Stimulated activated CD4-positive, alpha-beta T cell treated with anti-CD3 and anti-CD28 coated beads, Interleukin-4, amount 100 ng/mL, for 4 hours (primary cell): ENCODE measurements around the gene ZNF862.
"Not testable (repeated sequence)": the region's sequence is repeated elsewhere in the genome, so short reads cannot be mapped to it uniquely, and the experiment has no call there.

Experiments used
- DNase-seq, 2 experiments: peaks; one replicate each; pipeline ENCODE4 v3.0.0-alpha.2; 2020

Gene ZNF862

DNA sequence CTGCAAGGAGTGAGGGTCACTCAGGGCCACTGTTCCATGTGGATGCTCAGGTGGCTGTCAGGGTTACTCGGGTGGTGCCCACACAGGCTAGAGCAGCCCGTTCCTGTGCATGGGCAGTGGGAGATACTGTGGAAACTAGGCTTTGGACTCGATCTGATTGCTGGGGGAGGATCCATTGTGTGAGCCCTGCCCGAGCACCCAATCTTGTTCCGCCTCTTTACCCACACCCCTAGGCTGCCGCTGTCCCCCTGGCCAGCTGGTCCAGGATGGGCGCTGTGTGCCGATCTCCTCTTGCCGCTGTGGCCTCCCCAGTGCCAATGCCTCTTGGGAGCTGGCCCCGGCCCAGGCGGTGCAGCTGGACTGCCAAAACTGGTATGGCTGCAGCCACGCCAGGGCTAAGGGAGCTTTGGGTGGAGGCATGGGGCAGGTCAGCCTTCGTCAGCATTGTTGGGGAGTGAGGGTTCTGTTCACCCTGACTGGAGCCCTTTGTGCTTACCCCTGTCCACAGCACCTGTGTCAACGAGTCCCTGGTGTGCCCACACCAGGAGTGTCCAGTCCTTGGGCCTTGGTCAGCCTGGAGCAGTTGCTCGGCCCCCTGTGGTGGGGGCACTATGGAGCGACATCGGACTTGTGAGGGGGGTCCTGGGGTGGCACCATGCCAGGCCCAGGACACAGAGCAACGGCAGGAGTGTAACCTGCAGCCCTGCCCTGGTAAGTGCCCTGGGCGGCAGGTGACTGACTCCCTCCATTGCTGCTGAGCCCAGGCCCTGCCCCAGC, 12.4 kb upstream of the ZNF862 start:
- no peak for DNase-seq

DNA sequence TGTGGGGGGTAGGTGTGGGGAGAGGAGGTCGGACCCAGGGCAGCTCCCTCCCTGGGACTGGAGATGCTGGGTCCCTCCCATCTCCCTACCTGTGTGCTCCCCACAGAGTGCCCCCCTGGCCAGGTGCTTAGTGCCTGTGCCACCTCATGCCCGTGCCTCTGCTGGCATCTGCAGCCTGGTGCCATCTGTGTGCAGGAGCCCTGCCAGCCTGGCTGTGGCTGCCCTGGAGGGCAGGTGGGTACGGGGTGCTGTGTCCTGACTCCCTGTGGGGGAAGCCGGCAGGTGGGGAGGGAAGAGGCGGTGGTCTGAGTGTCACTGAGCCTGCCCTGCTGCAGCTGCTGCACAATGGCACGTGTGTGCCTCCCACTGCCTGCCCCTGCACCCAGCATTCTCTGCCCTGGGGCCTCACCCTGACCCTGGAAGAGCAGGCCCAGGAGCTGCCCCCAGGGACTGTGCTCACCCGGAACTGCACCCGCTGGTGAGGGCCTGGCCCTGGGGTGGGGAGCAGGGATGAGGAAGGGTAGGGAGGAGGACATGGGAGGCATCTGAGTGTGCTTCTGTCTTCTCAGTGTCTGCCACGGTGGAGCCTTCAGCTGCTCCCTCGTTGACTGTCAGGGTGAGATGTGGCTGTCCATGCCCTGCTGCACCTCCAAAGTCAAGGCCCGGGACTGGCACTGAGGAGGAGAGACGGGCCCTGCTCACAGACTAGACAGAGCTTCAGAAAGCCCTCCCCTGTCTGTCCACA, 11.7 kb upstream of the ZNF862 start:
- no peak for DNase-seq

DNA sequence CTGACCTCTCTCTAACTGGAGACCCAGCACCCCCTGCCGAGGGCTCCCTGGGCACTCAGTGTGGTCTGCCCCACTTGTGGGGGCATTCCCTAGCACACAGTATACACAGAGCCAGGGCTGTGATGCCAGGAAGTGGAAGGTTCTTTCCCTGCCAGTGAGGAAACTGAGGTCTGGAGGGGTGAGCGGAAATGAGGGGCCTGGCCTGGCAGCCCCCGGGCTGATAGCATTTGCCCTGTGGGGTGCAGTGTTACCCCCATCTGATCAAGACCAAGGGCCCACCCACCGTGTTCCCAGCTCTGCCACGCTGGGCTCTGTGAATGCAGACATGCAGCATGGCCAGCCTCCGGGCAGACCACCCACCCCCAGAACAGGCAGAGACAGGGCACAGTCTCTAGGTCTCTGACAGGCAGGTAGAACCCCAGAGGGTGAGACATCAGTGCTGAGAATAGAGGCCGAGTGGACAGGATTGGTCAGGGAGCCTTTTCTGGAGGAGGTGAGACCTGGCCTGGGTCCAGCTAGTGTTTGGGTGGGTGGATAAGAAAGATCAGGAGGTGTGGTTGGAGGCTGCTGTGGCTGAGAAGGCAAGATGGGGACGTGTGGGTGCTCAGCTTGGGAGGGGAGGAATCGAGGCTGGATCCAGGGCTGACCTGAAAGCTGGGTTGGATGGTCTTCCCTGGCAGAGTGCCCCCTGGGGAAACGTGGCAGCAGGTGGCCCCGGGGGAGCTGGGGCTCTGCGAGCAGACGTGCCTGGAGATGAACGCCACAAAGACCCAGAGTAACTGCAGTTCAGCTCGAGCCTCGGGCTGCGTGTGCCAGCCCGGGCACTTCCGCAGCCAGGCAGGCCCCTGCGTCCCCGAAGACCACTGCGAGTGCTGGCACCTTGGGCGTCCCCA, 10.8 kb upstream of the ZNF862 start:
- no peak for DNase-seq

GRCh38 chr7:149828357-149829309, 9.5 kb upstream of the ZNF862 start:
- no peak for DNase-seq

DNA sequence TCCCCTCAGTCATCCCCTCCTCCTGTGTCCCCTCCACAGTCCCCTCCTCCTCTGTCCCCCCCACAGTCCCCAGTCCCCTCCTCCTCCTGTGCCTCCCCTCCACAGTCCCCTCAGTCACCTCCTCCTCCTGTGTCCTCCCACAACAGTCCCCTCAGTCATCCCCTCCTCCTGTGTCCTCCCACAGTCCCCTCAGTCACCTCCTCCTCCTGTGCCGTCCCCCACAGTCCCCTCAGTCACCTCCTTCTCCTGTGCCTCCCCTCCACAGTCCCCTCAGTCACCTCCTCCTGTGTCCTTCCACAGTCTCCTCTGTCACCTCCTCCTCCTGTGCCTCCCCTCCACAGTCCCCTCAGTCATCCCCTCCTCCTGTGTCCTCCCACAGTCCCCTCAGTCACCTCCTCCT, 7.6 kb upstream of the ZNF862 start:
- not testable (repeated sequence) for DNase-seq

DNA sequence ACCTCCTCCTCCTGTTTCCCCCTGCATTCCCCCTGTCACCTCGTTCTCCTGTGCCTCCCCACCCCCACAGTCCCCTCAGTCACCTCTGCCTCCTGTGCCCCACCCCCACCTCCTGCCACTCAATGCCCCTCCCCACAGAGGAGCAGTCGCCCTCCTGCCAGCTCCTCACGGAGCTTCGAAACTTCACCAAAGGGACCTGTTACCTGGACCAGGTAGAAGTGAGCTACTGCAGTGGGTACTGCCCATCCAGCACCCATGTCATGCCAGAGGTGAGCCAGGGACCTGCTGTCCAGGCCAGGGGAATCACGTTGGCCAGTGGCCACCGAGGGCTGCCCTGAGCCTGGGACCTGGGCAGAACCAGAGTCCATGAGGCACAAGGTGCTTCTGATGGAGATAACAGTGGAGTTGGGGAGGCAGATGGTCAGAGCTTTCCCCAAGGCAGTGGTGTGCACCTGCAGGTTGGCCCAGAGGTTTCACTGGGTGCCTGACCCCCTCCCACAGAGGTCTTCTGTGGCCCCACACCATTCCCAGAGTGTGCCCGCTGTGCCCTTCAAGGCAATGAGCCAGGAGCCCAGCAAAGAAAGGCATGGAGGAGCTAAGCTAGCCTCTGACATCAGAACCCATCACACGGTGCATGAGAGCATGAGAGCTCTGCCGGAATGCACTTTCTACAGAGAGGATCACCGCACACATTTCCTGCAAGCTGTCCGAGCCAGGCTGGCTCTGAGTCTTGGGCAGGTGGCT, 7.0 kb upstream of the ZNF862 start:
- no peak for DNase-seq

DNA sequence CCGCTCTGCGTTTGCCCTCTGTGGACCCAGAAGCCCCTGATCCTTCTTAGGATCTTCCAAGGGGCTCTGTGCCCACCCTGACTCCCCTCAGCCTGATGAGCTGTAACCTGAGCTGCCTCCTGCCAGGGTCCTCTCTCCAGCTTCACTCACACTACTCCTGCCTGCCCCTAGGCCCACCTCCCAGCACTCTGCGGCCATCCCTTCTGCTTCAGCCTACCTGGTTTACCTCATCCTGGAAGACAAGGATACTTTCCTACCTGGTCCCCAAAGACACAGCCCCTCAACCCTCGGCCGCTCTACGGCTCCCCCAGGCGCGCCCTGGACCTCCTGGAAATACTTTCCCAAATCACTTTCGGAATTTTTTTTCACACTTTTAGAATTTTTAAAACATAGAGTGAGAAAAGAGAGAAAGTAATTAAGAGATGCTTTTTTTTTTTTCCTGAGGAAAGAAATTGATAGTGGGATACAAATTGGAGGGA, 6.4 kb upstream of the ZNF862 start:
- no peak for DNase-seq

DNA sequence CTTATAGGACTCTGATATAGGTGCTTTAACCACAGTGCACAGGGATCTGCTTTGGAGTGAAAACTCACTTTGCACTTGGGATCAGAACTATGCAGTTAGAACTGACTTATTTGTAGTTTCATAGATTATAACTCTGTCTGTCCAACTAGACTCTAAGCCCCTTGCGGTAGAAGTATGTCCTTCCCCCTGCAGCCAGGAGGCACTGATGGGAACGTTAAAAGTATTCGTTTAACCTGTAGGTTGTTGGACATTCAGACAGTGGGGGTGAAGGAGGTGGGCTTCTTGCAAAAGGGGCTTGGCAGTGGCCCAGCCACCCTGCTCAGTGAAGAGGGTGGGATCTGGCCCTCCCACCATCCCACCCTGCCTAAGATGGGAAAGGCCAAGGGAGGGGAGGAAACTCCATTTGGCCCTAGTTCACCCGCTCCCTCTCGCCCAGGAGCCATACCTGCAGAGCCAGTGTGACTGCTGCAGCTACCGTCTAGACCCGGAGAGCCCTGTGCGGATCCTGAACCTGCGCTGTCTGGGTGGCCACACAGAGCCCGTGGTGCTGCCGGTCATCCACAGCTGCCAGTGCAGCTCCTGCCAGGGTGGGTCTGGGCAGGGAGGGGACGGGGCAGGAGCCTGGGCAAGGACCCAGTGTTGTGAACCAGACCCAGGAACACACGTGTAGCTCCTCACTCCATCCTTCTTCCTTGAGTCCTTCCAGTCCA, 5.7 kb upstream of the ZNF862 start:
- no peak for DNase-seq

GRCh38 chr7:149833495-149834130, 4.6 kb upstream of the ZNF862 start:
- DNase-seq, result no peak

- no peak for DNase-seq
Observed at GRCh38 chr7:149834601-149835000, 3.6 kb upstream of the ZNF862 start.

DNA sequence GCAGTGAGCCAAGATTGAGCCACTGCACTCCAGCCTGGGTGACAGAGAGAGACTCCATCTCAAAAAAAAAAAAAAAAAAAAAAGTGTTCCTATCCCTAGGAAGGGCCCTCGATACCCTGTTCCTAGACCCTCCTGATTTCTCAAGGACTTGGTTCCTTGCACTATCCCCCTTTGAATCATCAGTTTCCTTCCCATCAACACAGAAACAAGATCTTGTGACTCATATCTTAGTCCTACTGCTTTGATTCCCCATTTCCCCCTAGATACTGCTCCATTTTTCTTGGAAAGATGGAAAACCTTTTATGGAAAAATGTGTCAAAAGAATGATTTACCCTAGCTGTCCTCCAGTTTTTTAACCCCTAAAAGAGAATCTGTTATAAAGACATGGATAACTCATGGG, 1.7 kb upstream of the ZNF862 start:
- DNase-seq, result no peak

DNA sequence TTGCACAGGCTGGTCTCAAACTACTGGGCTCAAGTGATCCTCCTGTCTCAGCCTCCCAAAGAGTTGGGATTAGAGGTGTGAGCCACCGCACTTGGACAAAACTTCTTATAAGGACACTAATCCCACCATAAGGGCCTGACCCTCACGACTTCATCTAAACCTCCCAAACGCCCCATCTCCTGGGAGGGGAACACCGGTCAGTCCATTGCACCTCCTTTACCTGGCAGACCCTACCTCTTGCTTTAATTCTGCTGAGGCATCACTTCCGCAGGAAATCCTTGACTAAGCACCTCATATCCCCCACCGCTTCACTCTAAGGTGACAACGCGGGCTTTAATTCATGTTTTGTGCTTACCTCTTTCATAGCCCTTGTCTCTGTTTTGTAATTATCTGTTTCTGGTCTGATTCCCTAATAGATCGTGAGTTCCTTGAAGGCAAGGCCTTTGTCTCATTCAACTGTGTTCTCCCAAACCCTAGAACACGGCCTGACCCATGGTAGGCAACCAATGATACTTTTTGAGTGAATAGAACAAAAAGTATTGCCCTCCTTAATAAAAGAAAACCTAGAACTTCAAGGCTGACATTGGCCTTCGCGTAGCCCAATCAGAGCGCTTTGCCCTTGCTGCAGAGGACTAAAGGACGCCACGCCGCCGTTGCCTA, 481 bp upstream of the ZNF862 start:
- no peak for DNase-seq

GRCh38 chr7:149838992-149839408, 825 bp downstream of the ZNF862 start:
- no peak for DNase-seq

DNA sequence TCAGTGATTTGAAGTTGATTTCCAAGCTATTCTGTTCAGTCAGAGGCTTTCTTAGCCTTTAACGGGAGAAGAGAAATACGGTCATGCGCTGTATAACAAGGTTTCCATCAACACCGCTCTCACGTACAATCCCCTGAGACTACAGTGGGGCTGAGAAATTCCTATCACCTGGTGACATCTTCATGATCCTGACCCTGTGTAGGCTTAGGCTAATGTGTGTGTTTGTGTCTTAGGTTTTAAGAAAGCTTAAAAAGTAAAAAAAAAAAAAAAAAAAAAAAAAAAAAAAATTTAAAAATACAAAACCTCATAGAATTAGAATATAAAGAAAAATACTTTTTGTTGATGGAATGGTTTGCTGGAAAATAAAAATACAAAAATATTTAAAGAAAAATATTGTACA, 1.8 kb downstream of the ZNF862 start:
- DNase-seq, result no peak

GRCh38 chr7:149843566-149843965, 5.4 kb downstream of the ZNF862 start:
- DNase-seq, result no peak

DNA sequence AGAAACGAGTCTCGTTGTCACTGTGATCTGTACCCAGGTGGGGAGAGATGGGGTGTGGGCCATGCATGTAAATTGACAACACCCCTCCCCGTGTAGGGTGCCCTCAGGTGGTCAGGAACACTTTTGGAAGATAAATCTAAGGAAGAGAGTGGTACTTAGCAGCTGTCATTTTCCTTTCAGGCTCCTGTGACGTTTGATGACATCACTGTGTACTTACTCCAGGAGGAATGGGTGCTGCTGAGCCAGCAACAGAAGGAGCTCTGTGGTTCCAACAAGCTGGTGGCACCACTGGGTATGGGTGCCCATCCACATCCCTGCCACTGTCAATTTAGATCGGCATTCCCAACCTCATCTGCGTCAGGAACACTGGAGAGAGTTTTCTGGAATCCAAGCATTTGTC, 6.3 kb downstream of the ZNF862 start:
- DNase-seq, result no peak

GRCh38 chr7:149845257-149845980, 7.2 kb downstream of the ZNF862 start:
- DNase-seq, result no peak

- DNase-seq, result no peak
Observed at GRCh38 chr7:149846021-149846420, 7.8 kb downstream of the ZNF862 start.
